ENCODE measurements around the gene SPATA6. TPM values are rescaled to one million over a fixed set of nuclear protein-coding genes. Genes with fewer than 3 reads are reported as not detected.
A peak's percentile ranks its signal among the peaks of the same experiment; 100 is the strongest.
"Not testable (repeated sequence)": the region's sequence is repeated elsewhere in the genome, so short reads cannot be mapped to it uniquely, and the experiment has no call there.

The SPATA6 gene
- total RNA-seq, 1 donor from 2014 or later = 26.0 TPM

DNA sequence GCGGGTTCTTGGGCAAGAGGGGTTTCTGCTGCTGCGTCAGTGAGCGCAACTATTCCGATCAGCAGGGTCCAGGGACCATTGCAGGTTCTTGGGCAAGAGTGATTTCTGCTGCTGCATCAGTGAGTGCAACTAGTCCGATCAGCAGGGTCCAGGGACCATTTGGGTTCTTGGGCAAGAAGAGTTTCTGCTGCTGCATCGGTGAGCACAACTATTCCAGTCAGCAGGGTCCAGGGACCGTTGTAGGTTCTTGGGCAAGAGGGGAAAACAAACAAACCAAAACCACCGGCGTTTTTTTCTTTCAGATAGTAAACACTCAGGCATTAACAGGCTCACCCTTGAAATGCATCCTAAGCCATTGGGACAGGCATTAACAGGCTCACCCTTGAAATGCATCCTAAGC is 32.6 kb downstream of the SPATA6 start:
- H3K27ac Mint-ChIP-seq (ENCODE audit: unreplicated experiment) = no peak overlapping the region
- peaks cover 14% of the 10 kb centered on the region for H3K4me1 Mint-ChIP-seq (ENCODE audit: unreplicated experiment)
- no peaks in the 10 kb centered on the region for H3K9me3 Mint-ChIP-seq (ENCODE audit: unreplicated experiment)
- TF ChIP-seq, protein P1, sequence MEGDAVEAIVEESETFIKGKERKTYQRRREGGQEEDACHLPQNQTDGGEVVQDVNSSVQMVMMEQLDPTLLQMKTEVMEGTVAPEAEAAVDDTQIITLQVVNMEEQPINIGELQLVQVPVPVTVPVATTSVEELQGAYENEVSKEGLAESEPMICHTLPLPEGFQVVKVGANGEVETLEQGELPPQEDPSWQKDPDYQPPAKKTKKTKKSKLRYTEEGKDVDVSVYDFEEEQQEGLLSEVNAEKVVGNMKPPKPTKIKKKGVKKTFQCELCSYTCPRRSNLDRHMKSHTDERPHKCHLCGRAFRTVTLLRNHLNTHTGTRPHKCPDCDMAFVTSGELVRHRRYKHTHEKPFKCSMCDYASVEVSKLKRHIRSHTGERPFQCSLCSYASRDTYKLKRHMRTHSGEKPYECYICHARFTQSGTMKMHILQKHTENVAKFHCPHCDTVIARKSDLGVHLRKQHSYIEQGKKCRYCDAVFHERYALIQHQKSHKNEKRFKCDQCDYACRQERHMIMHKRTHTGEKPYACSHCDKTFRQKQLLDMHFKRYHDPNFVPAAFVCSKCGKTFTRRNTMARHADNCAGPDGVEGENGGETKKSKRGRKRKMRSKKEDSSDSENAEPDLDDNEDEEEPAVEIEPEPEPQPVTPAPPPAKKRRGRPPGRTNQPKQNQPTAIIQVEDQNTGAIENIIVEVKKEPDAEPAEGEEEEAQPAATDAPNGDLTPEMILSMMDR (IDR thresholded peaks at IDR 0.05; ENCODE audit: unreplicated experiment) = no peak
- peaks cover 38% of the 10 kb centered on the region for H3K36me3 Mint-ChIP-seq (ENCODE audit: low read depth, unreplicated experiment)
- peaks cover 2% of the 10 kb centered on the region for H3K27me3 Mint-ChIP-seq (ENCODE audit: unreplicated experiment)
- H3K4me3 Mint-ChIP-seq (ENCODE audit: unreplicated experiment) = peak overlapping the region; percentile 39
- DNase-seq (ENCODE audit: low spot score) = no peak

DNA sequence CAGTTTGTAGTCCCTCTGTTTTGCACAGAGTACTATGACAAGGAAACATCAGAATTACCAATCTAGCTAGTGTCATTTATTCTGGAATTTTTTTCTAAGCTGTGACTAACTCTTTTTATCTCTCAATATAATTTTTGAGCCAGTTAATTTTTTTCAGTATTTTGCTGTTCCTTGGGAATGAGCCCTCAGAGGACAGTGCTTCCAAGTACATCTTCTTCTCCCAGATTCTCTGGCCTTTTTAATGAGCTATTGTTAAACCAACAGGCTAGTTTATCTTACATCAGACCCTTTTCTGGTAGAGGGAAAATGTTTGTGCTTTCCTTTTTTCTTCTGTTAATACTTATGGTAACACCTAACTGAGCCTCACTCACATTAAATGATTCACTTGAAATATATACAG is 34.6 kb downstream of the SPATA6 start:
- H3K9me3 Mint-ChIP-seq (ENCODE audit: unreplicated experiment); H3K27me3 Mint-ChIP-seq (ENCODE audit: unreplicated experiment); H3K4me3 Mint-ChIP-seq (ENCODE audit: unreplicated experiment); H3K27ac Mint-ChIP-seq (ENCODE audit: unreplicated experiment); DNase-seq (ENCODE audit: low spot score); H3K4me1 Mint-ChIP-seq (ENCODE audit: unreplicated experiment): not testable (repeated sequence)
- H3K36me3 Mint-ChIP-seq (ENCODE audit: low read depth, unreplicated experiment) = peaks cover 24% of the 10 kb centered on the region

DNA sequence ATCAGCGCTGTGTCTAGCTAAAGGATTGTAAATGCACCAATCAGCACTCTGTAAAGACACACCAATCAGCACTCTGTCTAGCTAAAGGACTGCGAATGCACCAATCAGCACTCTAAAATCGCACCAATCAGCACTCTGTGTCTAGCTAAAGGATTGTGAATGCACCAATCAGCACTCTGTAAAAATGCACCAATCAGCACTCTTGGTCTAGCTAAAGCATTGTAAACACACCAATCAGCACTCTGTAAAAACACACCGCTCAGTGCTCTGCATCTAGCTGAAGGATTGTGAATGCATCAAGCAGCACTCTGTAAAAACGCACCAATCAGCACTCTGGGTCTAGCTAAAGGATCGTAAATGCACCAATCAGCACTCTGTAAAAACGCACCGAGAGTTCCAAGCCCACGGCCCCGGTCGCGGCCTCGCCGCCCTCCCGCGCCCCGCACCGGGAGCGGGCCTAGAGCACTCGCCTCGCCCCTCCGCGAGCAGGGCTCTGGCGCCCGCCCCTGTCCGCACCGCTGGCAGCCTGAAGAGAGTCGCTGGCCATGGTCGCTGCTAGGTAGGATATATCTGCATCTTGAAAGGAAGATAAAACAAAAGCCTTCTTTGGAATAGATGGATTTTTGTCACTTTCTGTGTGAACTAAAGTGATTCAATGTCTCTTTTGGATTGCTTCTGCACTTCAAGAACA is 36.5 kb downstream of the SPATA6 start:
- H3K36me3 Mint-ChIP-seq (ENCODE audit: low read depth, unreplicated experiment) = peaks cover 24% of the 10 kb centered on the region
- not testable (repeated sequence) for H3K4me1 Mint-ChIP-seq (ENCODE audit: unreplicated experiment); H3K27ac Mint-ChIP-seq (ENCODE audit: unreplicated experiment); H3K4me3 Mint-ChIP-seq (ENCODE audit: unreplicated experiment); DNase-seq (ENCODE audit: low spot score); H3K27me3 Mint-ChIP-seq (ENCODE audit: unreplicated experiment); H3K9me3 Mint-ChIP-seq (ENCODE audit: unreplicated experiment)

DNA sequence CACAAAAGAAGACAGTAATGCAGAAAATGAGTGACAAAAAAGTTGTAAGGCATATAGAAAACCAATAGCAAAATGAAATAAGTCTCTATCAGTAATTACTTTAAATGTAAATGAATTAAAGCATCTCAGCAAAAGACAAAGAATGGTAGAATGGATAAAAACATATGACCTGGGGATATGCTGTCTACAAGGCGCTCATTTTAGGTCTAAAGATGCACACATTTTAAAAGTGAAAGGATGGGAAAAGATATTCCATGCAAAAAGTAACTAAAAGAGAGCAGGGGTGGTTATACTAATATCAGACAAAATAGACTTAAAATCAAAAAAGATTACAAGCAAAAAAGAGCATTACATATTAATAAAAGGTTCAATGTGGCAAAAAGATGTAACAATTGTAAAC is 41.2 kb downstream of the SPATA6 start:
- DNase-seq (ENCODE audit: low spot score) = no peak
- H3K9me3 Mint-ChIP-seq (ENCODE audit: unreplicated experiment) = no peaks in the 10 kb centered on the region
- H3K4me1 Mint-ChIP-seq (ENCODE audit: unreplicated experiment) = peaks cover 13% of the 10 kb centered on the region
- H3K27ac Mint-ChIP-seq (ENCODE audit: unreplicated experiment) = no peak overlapping the region
- TF ChIP-seq, protein P1 (IDR thresholded peaks at IDR 0.05; ENCODE audit: unreplicated experiment) = no peak
- peaks cover 1% of the 10 kb centered on the region for H3K36me3 Mint-ChIP-seq (ENCODE audit: low read depth, unreplicated experiment)
- peaks cover 2% of the 10 kb centered on the region for H3K27me3 Mint-ChIP-seq (ENCODE audit: unreplicated experiment)
- H3K4me3 Mint-ChIP-seq (ENCODE audit: unreplicated experiment) = no peak overlapping the region

DNA sequence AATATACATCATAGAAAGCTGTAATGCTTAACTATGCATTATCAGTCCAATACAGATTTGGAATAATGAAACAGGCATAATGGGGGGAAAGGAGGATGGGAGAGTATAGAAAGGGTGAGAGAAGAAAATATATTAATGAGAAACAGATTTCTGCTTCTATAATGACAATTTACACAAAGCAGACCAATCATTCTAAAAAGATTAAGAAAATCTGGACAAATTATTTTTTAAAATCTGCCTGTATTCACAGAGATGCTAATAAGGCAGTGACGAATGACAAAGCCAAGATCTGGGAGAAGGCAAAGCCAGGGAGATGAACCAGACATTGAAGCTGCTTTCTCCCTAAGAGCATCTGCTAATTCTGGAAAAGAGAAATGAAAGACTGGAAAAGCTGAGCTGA is 50.0 kb downstream of the SPATA6 start:
- TF ChIP-seq, protein P1 (IDR thresholded peaks at IDR 0.05; ENCODE audit: unreplicated experiment) = no peak
- H3K36me3 Mint-ChIP-seq (ENCODE audit: low read depth, unreplicated experiment) = no peaks in the 10 kb centered on the region
- H3K4me3 Mint-ChIP-seq (ENCODE audit: unreplicated experiment) = no peak overlapping the region
- H3K9me3 Mint-ChIP-seq (ENCODE audit: unreplicated experiment) = no peaks in the 10 kb centered on the region
- H3K27me3 Mint-ChIP-seq (ENCODE audit: unreplicated experiment) = no peaks in the 10 kb centered on the region
- peaks cover 3% of the 10 kb centered on the region for H3K4me1 Mint-ChIP-seq (ENCODE audit: unreplicated experiment)
- H3K27ac Mint-ChIP-seq (ENCODE audit: unreplicated experiment) = no peak overlapping the region
- DNase-seq (ENCODE audit: low spot score) = no peak

DNA sequence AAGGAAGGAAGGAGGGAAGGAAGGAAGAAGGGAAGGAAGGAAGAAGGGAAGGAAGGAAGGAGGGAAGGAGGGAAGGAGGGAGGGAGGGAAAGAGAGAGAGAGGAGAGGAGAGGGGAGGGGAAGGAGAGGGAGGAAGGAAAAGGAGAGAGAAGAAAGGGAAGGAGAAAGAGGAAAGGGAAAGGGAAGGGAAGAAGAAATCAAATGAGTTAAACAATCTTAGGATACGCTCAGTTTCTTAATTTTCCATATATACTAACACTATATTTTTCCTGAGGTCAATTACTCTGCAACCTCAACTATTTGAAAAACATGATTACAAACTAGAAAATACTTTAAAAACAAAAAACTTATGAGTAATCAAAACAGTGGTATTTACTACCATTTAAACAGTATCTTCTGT is 53.3 kb downstream of the SPATA6 start:
- H3K4me3 Mint-ChIP-seq (ENCODE audit: unreplicated experiment) = no peak overlapping the region
- H3K9me3 Mint-ChIP-seq (ENCODE audit: unreplicated experiment) = no peaks in the 10 kb centered on the region
- DNase-seq (ENCODE audit: low spot score) = no peak
- H3K27me3 Mint-ChIP-seq (ENCODE audit: unreplicated experiment) = peaks cover 1% of the 10 kb centered on the region
- TF ChIP-seq, protein P1 (IDR thresholded peaks at IDR 0.05; ENCODE audit: unreplicated experiment) = no peak
- H3K36me3 Mint-ChIP-seq (ENCODE audit: low read depth, unreplicated experiment) = no peaks in the 10 kb centered on the region
- H3K27ac Mint-ChIP-seq (ENCODE audit: unreplicated experiment) = no peak overlapping the region
- peaks cover 12% of the 10 kb centered on the region for H3K4me1 Mint-ChIP-seq (ENCODE audit: unreplicated experiment)

All from endothelial cell (in vitro differentiated cells).